Measurements from ENCODE around the gene ZNF610.
"Not testable (repeated sequence)": the region's sequence is repeated elsewhere in the genome, so short reads cannot be mapped to it uniquely, and the experiment has no call there.

ZNF610 gene

DNA sequence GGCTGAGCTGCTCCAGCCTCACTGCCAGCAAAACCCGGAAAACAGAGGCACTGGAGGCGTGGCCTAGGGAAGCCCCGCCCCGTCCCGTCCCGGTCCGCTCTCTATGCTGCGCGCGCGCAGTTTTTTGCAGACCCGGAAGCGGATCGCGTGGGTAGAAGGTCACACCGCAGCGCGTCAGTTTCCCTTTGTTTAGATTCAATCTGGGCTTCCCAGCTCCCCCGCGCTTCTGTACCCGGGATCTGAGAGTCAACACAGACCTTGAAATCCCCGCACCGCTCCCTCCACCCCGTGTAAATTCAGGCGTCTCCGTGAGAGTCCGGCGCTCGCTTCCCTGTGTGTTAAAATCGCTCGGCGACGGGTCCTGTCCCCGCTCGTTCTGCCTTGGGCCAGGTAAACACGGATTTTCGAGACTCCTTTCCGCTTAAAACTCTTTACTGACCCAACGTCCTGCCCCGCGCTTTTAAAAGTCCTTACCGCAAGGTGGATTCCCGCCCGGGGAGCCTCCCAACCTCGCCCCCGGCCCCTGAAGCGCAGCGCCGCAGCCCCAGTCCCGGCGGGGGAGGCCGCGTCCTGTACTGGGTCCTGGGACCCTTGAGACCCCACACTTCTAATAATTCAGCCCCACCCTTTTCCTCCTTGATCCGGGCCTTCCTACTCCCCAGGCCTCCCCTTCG, at the start of gene ZNF610:
ZNF610 (plus strand) TSS at position 127 of the 674 bp plus-strand sequence. CDS start 12,930 bp downstream, outside the sequence.
- DNase-seq (ENCODE audit: low spot score), result peak; percentile 68

- DNase-seq (ENCODE audit: low spot score), result no peak
These were observed 49.8 kb upstream of the ZNF610 start for GRCh38 chr19:52286256-52286655.

GRCh38 chr19:52291781-52292180, 44.3 kb upstream of the ZNF610 start:
- DNase-seq (ENCODE audit: low spot score), result no peak

DNA sequence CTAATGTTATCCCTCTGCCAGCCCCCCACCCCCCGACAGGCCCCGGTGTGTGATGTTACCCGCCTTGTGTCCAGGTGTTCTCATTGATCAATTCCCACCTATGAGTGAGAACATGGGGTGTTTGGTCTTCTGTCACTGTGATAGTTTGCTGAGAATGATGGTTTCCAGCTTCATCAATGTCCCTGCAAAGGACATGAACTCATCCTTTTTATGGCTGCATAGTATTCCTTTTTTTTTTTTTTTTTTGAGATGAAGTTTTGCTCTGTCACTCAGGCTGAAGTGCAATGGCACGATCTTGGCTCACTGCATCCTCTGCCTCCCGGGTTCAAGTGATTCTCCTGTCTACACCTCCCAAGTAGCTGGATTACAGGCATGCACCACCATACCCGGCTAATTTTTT, 43.1 kb upstream of the ZNF610 start:
- not testable (repeated sequence) for DNase-seq (ENCODE audit: low spot score)

- DNase-seq (ENCODE audit: low spot score), result peak; percentile 6
These were observed 39.7 kb upstream of the ZNF610 start for GRCh38 chr19:52296400-52296772.

DNA sequence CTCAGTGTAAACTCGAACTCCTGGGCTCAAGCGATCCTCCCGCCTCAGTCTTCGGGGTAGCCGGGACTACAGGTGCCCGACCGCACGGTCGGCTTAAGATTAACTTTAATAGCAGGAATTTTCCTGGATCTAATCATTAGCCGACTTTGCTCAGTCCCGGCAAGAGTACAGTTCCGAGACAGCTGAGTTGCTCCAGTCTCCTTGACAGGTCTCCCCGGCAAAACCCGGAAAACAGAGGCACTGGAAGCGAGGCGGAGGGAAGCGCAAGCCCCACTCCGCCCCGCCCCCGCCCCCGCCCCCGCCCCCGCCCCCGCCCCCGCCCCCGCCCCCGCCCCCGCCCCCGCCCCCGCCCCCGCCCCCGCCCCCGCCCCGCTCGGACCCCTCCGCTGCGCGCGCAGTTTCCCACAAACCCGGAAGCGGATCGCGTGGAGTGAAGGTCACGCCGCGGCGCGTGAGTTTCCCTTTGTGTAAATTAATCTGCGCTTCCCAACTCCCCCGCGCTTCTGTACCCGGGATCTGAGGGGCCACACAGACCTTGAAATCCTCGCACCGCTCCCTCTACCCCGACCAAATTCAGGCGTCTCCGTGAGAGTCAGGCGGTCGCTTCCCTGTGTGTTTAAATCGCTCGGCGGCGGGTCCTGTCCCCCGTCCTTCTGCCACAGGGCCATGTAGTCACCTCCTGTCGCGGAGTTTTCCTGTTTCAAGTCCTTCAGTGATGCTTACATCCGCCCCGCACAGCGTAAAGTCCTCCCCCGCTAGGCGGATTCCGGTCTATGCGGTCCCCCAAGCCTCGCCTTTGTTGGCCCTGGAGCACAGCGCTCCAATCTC, 39.1 kb upstream of the ZNF610 start, which contains the start of gene ZNF480:
ZNF480 (plus strand) TSS at position 397 of the 828 bp plus-strand sequence. CDS start 3,244 bp downstream, outside the sequence.
- DNase-seq (ENCODE audit: low spot score), result peak; percentile 72

- no peak for DNase-seq (ENCODE audit: low spot score)
These were observed 38.3 kb upstream of the ZNF610 start for GRCh38 chr19:52297601-52298364.

GRCh38 chr19:52307275-52307674, 28.8 kb upstream of the ZNF610 start:
- DNase-seq (ENCODE audit: low spot score), result no peak

GRCh38 chr19:52322429-52322828, 13.6 kb upstream of the ZNF610 start:
- no peak for DNase-seq (ENCODE audit: low spot score)

GRCh38 chr19:52331757-52332156, 4.3 kb upstream of the ZNF610 start:
- DNase-seq (ENCODE audit: low spot score), result no peak

DNA sequence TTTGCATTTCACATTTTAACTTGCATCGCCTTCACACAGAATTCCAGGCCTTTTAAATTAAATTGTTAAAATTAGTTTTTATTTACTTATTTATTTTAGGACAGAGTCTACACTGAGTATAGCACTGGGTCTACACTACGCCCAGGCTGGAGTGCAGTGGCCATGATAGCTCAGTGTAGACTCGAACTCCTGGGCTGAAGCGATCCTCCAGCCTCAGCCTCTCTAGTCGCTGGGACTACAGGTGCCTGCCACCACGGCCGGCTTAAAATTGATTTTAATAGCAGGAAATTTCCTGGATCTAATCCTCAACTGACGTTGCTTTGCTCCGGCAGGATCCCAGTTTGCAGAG, 301 bp upstream of the ZNF610 start:
- DNase-seq (ENCODE audit: low spot score), result no peak

GRCh38 chr19:52336791-52337381, 843 bp downstream of the ZNF610 start:
- DNase-seq (ENCODE audit: low spot score), result peak; percentile 9

DNA sequence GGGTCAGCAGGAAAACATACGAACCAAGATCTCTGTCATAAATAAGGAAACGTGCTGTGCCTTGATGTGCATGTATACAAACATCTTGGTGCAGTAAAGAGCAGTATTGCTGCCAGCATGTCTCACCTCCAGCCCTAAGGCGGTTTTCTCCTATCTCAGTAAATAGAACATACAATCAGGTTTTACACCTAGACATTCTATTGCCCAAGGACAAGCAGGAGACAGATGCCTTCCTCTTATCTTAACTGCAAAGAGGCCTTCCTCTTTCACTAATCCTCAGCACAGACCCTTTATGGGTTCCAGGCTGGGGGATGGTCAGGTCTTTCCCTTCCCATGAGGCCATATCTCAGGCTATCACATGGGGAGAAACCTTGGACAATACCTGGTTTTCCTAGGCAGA, 3.0 kb downstream of the ZNF610 start:
- not testable (repeated sequence) for DNase-seq (ENCODE audit: low spot score)

- DNase-seq (ENCODE audit: low spot score), result peak; percentile 16
These were observed 7.5 kb downstream of the ZNF610 start for GRCh38 chr19:52343548-52343947.

DNA sequence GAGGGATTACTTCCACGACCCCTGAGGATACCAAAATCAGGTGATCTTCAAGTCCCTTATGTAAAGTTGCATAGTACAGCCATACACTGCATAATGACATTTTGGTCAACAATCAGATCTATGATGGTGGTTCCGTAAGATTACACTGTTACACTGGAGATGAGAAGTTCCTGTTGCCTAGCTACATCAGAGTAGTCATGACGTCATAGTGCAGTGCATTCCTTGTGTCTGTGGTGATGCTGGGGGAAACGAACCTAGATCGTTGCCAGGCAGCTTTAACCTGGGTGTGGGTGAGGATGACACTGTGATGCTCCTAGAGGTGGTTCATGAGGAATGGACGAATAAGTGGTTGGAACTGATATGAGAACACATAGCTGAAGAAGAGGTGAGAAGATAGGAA, 9.1 kb downstream of the ZNF610 start:
- DNase-seq (ENCODE audit: low spot score), result no peak

- no peak for DNase-seq (ENCODE audit: low spot score)
These were observed 15.5 kb downstream of the ZNF610 start for GRCh38 chr19:52351512-52351911.

DNA sequence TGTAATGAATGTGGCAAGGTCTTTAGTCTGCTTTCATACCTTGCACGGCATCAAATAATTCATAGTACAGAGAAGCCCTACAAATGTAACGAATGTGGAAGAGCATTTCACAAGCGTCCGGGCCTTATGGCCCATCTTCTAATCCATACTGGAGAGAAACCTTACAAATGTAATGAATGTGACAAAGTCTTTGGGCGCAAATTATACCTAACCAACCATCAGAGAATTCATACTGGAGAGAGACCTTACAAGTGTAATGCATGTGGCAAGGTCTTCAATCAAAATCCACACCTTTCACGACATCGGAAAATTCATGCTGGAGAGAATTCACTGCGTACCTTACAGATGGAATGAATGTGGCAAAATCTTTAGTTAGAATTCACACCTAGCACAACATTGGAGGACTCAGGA, 30.4 kb downstream of the ZNF610 start:
- no peak for DNase-seq (ENCODE audit: low spot score)

DNA sequence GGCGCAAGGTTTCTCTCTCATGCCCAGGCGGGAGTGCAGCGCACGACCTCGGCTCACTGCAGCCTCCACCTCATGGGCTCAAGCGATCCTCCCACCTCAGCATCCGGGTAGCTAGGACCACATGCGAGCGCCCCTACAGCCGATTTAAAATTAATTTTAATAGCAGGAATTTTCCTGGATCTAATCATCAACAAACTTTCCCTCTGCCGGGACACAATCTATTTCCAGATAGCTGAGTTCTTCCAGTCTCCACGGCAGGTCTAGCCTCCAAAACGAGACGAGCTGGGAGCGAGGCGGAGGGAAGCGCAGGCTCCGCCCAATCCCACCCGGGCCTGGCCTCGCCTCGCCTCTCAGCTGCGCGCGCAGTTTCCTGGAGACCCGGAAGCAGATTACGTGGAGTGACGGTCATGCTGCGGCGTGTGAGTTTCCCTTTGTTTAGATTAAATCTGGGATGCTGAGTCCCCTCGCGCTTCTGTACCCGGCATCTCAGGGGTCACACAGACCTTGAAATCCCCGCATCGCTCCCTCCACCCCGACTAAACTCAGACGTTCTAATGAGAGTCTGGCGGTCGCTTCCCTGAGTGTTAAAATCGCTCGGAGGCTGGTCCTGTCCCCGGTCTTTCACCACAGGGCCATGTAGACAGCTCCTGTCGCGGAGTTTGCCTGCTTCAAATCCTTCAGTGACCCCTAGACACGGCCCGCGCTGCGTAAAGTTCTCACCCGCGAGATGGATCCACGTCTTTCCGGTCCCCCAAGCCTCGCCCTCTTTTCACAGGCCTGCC, 33.7 kb downstream of the ZNF610 start, which contains the start of gene ZNF880:
ZNF880 (plus strand) TSS at position 365 of the 782 bp plus-strand sequence; CDS start at position 408, 43 bp downstream.
- DNase-seq (ENCODE audit: low spot score), result peak; percentile 83

- DNase-seq (ENCODE audit: low spot score), result no peak
These were observed 34.3 kb downstream of the ZNF610 start for GRCh38 chr19:52370341-52370710.

- DNase-seq (ENCODE audit: low spot score), result no peak
These were observed 55.1 kb downstream of the ZNF610 start for GRCh38 chr19:52391135-52391534.
